ENCODE measurements around the gene PBLD. TPM values are rescaled to one million over a fixed set of nuclear protein-coding genes. Genes with fewer than 3 reads are reported as not detected.

PBLD gene
- total RNA-seq, 1 experiment from 2014 or later: 4.9 TPM

GRCh38 chr10:68334672-68335467 is 2.1 kb upstream of the PBLD start:
- Histone ChIP-seq H3K9me3 (ENCODE audit: low read depth, low read length, poor library complexity, severe bottlenecking) (no peaks in the 10 kb centered on the region), H3K4me1 (ENCODE audit: insufficient read depth, low read length, poor library complexity, severe bottlenecking) (peaks cover 31% of the 10 kb centered on the region), H3K27me3 (replicated peaks; ENCODE audit: insufficient read depth, low read depth, low read length, poor library complexity) (no peaks in the 10 kb centered on the region), H3K36me3 (ENCODE audit: insufficient read depth, low read length, poor library complexity, severe bottlenecking) (peaks cover 49% of the 10 kb centered on the region), H3K4me3 (ENCODE audit: low read depth, low read length, poor library complexity, severe bottlenecking) (peak overlapping the region; percentile 94), H3K27ac (ENCODE audit: low read depth, low read length, poor library complexity, severe bottlenecking) (peak overlapping the region; percentile 36)
- no peak for DNase-seq (ENCODE audit: low spot score)
- no TSS peak for BruUV-seq (replicated peaks)
- intact Hi-C loops (cut with micrococcal nuclease; ENCODE audit: unreplicated experiment): loop anchor here (10.0 kb wide), 1 partner anchor 260 kb away; the partner anchor contains the start of gene HERC4
- TF ChIP-seq CTCF (conservative IDR thresholded peaks at IDR 0.05; ENCODE audit: low read depth, low read length) (no peak), EZH2 (IDR thresholded peaks at IDR 0.05; ENCODE audit: borderline replicate concordance, low read depth, low read length, poor library complexity, severe bottlenecking) (no peak)
- POLR2A ChIA-PET (ENCODE audit: low non-redundant PET): no interaction called here
- CTCF ChIA-PET: no interaction called here

- ChIA-PET POLR2A (ENCODE audit: low non-redundant PET) (interaction anchor here (0.5 kb wide), 1 partner anchor 12 kb away, joined by 3 read pairs; no protein-coding TSS in a partner anchor), CTCF (interaction anchor here (1.1 kb wide), 1 partner anchor 121 kb away, joined by 13 read pairs; no protein-coding TSS in a partner anchor)
- TF ChIP-seq EZH2 (IDR thresholded peaks at IDR 0.05; ENCODE audit: borderline replicate concordance, low read depth, low read length, poor library complexity, severe bottlenecking): no peak
- H3K4me1 ChIP-seq (ENCODE audit: insufficient read depth, low read length, poor library complexity, severe bottlenecking): peaks cover 42% of the 10 kb centered on the region
- TSS peak; percentile 39 for BruUV-seq (replicated peaks)
- intact Hi-C loops (cut with micrococcal nuclease; ENCODE audit: unreplicated experiment): loop anchor here (10.0 kb wide), 1 partner anchor 259 kb away; the partner anchor contains the start of gene HERC4
- no peaks in the 10 kb centered on the region for H3K9me3 ChIP-seq (ENCODE audit: low read depth, low read length, poor library complexity, severe bottlenecking)
- H3K4me3 ChIP-seq (ENCODE audit: low read depth, low read length, poor library complexity, severe bottlenecking): peak overlapping the region; percentile 94
- H3K27ac ChIP-seq (ENCODE audit: low read depth, low read length, poor library complexity, severe bottlenecking): peak overlapping the region; percentile 99
- no peaks in the 10 kb centered on the region for H3K27me3 ChIP-seq (replicated peaks; ENCODE audit: insufficient read depth, low read depth, low read length, poor library complexity)
- peaks cover 38% of the 10 kb centered on the region for H3K36me3 ChIP-seq (ENCODE audit: insufficient read depth, low read length, poor library complexity, severe bottlenecking)
- no peak for DNase-seq (ENCODE audit: low spot score)
Observed at GRCh38 chr10:68333440-68334431, 1.0 kb upstream of the PBLD start.

- ChIA-PET CTCF (interaction anchor here (1.1 kb wide), 1 partner anchor 120 kb away, joined by 13 read pairs; no protein-coding TSS in a partner anchor), POLR2A (ENCODE audit: low non-redundant PET) (interaction anchor here (0.6 to 0.7 kb wide), 2 partner anchors 14 to 75 kb away, joined by 3 read pairs; no protein-coding TSS in a partner anchor)
- DNase-seq (ENCODE audit: low spot score): no peak
- Histone ChIP-seq H3K9me3 (ENCODE audit: low read depth, low read length, poor library complexity, severe bottlenecking) (no peaks in the 10 kb centered on the region), H3K36me3 (ENCODE audit: insufficient read depth, low read length, poor library complexity, severe bottlenecking) (peaks cover 31% of the 10 kb centered on the region), H3K27me3 (replicated peaks; ENCODE audit: insufficient read depth, low read depth, low read length, poor library complexity) (no peaks in the 10 kb centered on the region), H3K4me1 (ENCODE audit: insufficient read depth, low read length, poor library complexity, severe bottlenecking) (peaks cover 49% of the 10 kb centered on the region), H3K4me3 (ENCODE audit: low read depth, low read length, poor library complexity, severe bottlenecking) (peak overlapping the region; percentile 94), H3K27ac (ENCODE audit: low read depth, low read length, poor library complexity, severe bottlenecking) (peak overlapping the region; percentile 99)
- BruUV-seq (replicated peaks): no TSS peak
- TF ChIP-seq EZH2 (IDR thresholded peaks at IDR 0.05; ENCODE audit: borderline replicate concordance, low read depth, low read length, poor library complexity, severe bottlenecking) (no peak), CTCF (conservative IDR thresholded peaks at IDR 0.05; ENCODE audit: low read depth, low read length) (no peak)
- intact Hi-C loops (cut with micrococcal nuclease; ENCODE audit: unreplicated experiment): loop anchor here (10.0 kb wide), 1 partner anchor 258 kb away; the partner anchor contains the start of gene HERC4
Observed at GRCh38 chr10:68333058-68333395, 299 bp upstream of the PBLD start.

Measured in A673 (cell line).